GM19193 (cell line): Measurements from ENCODE around the gene DEFB132.

Experiments
- POLR2A ChIP-seq: IDR thresholded peaks from 4 replicates; pipeline ENCODE4 v1.6.1; 2011; ENCODE audit not compliant: insufficient read depth, insufficient read length; ENCODE audit errors: extremely low read depth

Gene DEFB132

GRCh38 chr20:257419-257818 is at the start of gene DEFB132:
TSS of gene DEFB132 (plus strand) at chr20:257724. CDS start at chr20:257779, 55 bp downstream.
- TF ChIP-seq POLR2A = no peak

- no peak for TF ChIP-seq POLR2A
Observed at GRCh38 chr20:208942-209566, 48.5 kb upstream of the DEFB132 start.

- TF ChIP-seq POLR2A = no peak
Observed at GRCh38 chr20:210809-211502, 46.6 kb upstream of the DEFB132 start.

GRCh38 chr20:214383-214782 is 43.1 kb upstream of the DEFB132 start:
- no peak for TF ChIP-seq POLR2A

GRCh38 chr20:215796-216195 is 41.7 kb upstream of the DEFB132 start:
- no peak for TF ChIP-seq POLR2A

- no peak for TF ChIP-seq POLR2A
Observed at GRCh38 chr20:217266-217665, 40.3 kb upstream of the DEFB132 start.

- TF ChIP-seq POLR2A = no peak
Observed at GRCh38 chr20:219290-220115, 38.0 kb upstream of the DEFB132 start.

- TF ChIP-seq POLR2A = no peak
Observed at GRCh38 chr20:221258-221830, 36.2 kb upstream of the DEFB132 start.

GRCh38 chr20:226958-227357 is 30.6 kb upstream of the DEFB132 start, which contains the start of gene DEFB129:
TSS of gene DEFB129 (plus strand) at chr20:227258. CDS start at chr20:227289, 31 bp downstream.
- no peak for TF ChIP-seq POLR2A

GRCh38 chr20:227439-228105 is 30.0 kb upstream of the DEFB132 start:
- TF ChIP-seq POLR2A = no peak

- no peak for TF ChIP-seq POLR2A
Observed at GRCh38 chr20:235891-236290, 21.6 kb upstream of the DEFB132 start.

- no peak for TF ChIP-seq POLR2A
Observed at GRCh38 chr20:237489-237888, 20.0 kb upstream of the DEFB132 start.

GRCh38 chr20:237929-238328 is 19.6 kb upstream of the DEFB132 start:
- TF ChIP-seq POLR2A = no peak

GRCh38 chr20:242905-243304 is 14.6 kb upstream of the DEFB132 start:
- no peak for TF ChIP-seq POLR2A

GRCh38 chr20:251354-251753 is 6.2 kb upstream of the DEFB132 start:
- no peak for TF ChIP-seq POLR2A

GRCh38 chr20:252801-253200 is 4.7 kb upstream of the DEFB132 start:
- TF ChIP-seq POLR2A = no peak
